ENCODE data around the gene MCC.

MCC gene

GRCh38 chr5:113044776-113045465 is 443.3 kb downstream of the MCC start:
- DNase-seq, result no peak

- no peak for DNase-seq
These were observed 444.7 kb downstream of the MCC start for GRCh38 chr5:113043491-113043931.

- no peak for DNase-seq
These were observed 445.6 kb downstream of the MCC start for GRCh38 chr5:113042491-113043243.

- DNase-seq, result no peak
These were observed 447.5 kb downstream of the MCC start for GRCh38 chr5:113040672-113041260.

GRCh38 chr5:113039934-113040285 is 448.3 kb downstream of the MCC start:
- no peak for DNase-seq

GRCh38 chr5:113039229-113039933 is 448.9 kb downstream of the MCC start:
- DNase-seq, result no peak

- no peak for DNase-seq
These were observed 449.5 kb downstream of the MCC start for GRCh38 chr5:113038714-113039113.

GRCh38 chr5:113038136-113038535 is 450.1 kb downstream of the MCC start:
- no peak for DNase-seq

GRCh38 chr5:113036826-113037225 is 451.4 kb downstream of the MCC start:
- no peak for DNase-seq

- DNase-seq, result no peak
These were observed 451.9 kb downstream of the MCC start for GRCh38 chr5:113036321-113036720.

- DNase-seq, result no peak
These were observed 453.2 kb downstream of the MCC start for GRCh38 chr5:113035096-113035495.

GRCh38 chr5:113034182-113034773 is 454.0 kb downstream of the MCC start:
- DNase-seq, result no peak

- no peak for DNase-seq
These were observed 456.7 kb downstream of the MCC start for GRCh38 chr5:113031557-113031956.

GRCh38 chr5:113031104-113031503 is 457.1 kb downstream of the MCC start:
- DNase-seq, result no peak

- no peak for DNase-seq
These were observed 458.6 kb downstream of the MCC start for GRCh38 chr5:113029614-113030013.

GRCh38 chr5:113027431-113027830 is 460.8 kb downstream of the MCC start:
- DNase-seq, result no peak

GRCh38 chr5:113027015-113027414 is 461.2 kb downstream of the MCC start:
- DNase-seq, result no peak

- DNase-seq, result no peak
These were observed 462.0 kb downstream of the MCC start for GRCh38 chr5:113026211-113026610.

GRCh38 chr5:113025596-113025995 is 462.7 kb downstream of the MCC start:
- DNase-seq, result no peak

GRCh38 chr5:113024076-113024697 is 464.1 kb downstream of the MCC start:
- no peak for DNase-seq

GRCh38 chr5:113022661-113023060 is 465.6 kb downstream of the MCC start:
- no peak for DNase-seq

- DNase-seq, result no peak
These were observed 467.6 kb downstream of the MCC start for GRCh38 chr5:113020461-113021273.

All from effector CD8-positive, alpha-beta T cell (primary cell).